ENCODE results near the gene C11orf54. TPM values are rescaled to one million over a fixed set of nuclear protein-coding genes. Genes with fewer than 3 reads are reported as not detected.
A peak's percentile ranks its signal among the peaks of the same experiment; 100 is the strongest.

C11orf54 gene
- total RNA-seq, 1 experiment from 2014 or later: 37.2 TPM

- Histone ChIP-seq H4K20me1 (ENCODE audit: insufficient read depth) (peaks cover 26% of the 10 kb centered on the region), H3K9me2 (ENCODE audit: insufficient read depth) (no peaks in the 10 kb centered on the region), H3K27ac (peak overlapping the region; percentile 9; the same call in 1 of the 2 replicates), H3K4me3 (no peak overlapping the region), H3K79me2 (ENCODE audit: low read depth) (no peaks in the 10 kb centered on the region), H3K4me1 (replicated peaks; ENCODE audit: insufficient read depth) (no peaks in the 10 kb centered on the region), H2AFZ (no peak overlapping the region), H3F3A (ENCODE audit: insufficient read depth, low read depth) (peaks cover 10% of the 10 kb centered on the region; the same call in 1 of the 2 replicates), H3K27me3 (ENCODE audit: insufficient read depth, low read depth) (no peaks in the 10 kb centered on the region), H3K9me3 (ENCODE audit: insufficient read depth, low read depth) (no peaks in the 10 kb centered on the region), H3K4me2 (no peak overlapping the region), H3K36me3 (ENCODE audit: low read depth) (peaks cover 69% of the 10 kb centered on the region)
- intact Hi-C loops (cut with micrococcal nuclease; ENCODE audit: unreplicated experiment): no loop called here
- TF ChIP-seq EZH2 (IDR thresholded peaks at IDR 0.05; ENCODE audit: low read depth): no peak
- TF ChIP-seq CTCF (conservative IDR thresholded peaks at IDR 0.05): no peak
- DNase-seq: no peak
- POLR2A ChIA-PET (ENCODE audit: unreplicated experiment): no interaction called here
- no TSS peak for BruUV-seq (replicated peaks)
- CTCF ChIA-PET: no interaction called here
Measured at GRCh38 chr11:93804879-93805278, 63.4 kb downstream of the C11orf54 start.

- CTCF ChIA-PET: no interaction called here
Measured at GRCh38 chr11:93807980-93808379, 66.5 kb downstream of the C11orf54 start.

GRCh38 chr11:93813974-93814373 is 72.5 kb downstream of the C11orf54 start:
- H2AFZ ChIP-seq: no peak overlapping the region
- H3K27ac ChIP-seq: no peak overlapping the region
- peaks cover 40% of the 10 kb centered on the region for H3K36me3 ChIP-seq (ENCODE audit: low read depth)
- POLR2A ChIA-PET (ENCODE audit: unreplicated experiment): no interaction called here
- peaks cover 45% of the 10 kb centered on the region for H3F3A ChIP-seq (ENCODE audit: insufficient read depth, low read depth)
- no peak overlapping the region for H3K4me3 ChIP-seq
- intact Hi-C loops (cut with micrococcal nuclease; ENCODE audit: unreplicated experiment): no loop called here
- H4K20me1 ChIP-seq (ENCODE audit: insufficient read depth): no peaks in the 10 kb centered on the region
- no peaks in the 10 kb centered on the region for H3K27me3 ChIP-seq (ENCODE audit: insufficient read depth, low read depth)
- TF ChIP-seq EZH2 (IDR thresholded peaks at IDR 0.05; ENCODE audit: low read depth) (no peak), CTCF (conservative IDR thresholded peaks at IDR 0.05) (no peak)
- no TSS peak for BruUV-seq (replicated peaks)
- no peaks in the 10 kb centered on the region for H3K9me2 ChIP-seq (ENCODE audit: insufficient read depth)
- no peaks in the 10 kb centered on the region for H3K79me2 ChIP-seq (ENCODE audit: low read depth)
- no peak for DNase-seq
- H3K4me1 ChIP-seq (replicated peaks; ENCODE audit: insufficient read depth): peaks cover 25% of the 10 kb centered on the region
- CTCF ChIA-PET: no interaction called here
- H3K9me3 ChIP-seq (ENCODE audit: insufficient read depth, low read depth): no peaks in the 10 kb centered on the region
- no peak overlapping the region for H3K4me2 ChIP-seq

More at GRCh38 chr11:93807980-93808379, 66.5 kb downstream of the C11orf54 start:
- H3K36me3 ChIP-seq (ENCODE audit: low read depth): peaks cover 71% of the 10 kb centered on the region
- H3K4me3 ChIP-seq: no peak overlapping the region
- peaks cover 8% of the 10 kb centered on the region for H4K20me1 ChIP-seq (ENCODE audit: insufficient read depth)
- TF ChIP-seq CTCF (conservative IDR thresholded peaks at IDR 0.05) (no peak), EZH2 (IDR thresholded peaks at IDR 0.05; ENCODE audit: low read depth) (no peak)
- no peaks in the 10 kb centered on the region for H3K4me1 ChIP-seq (replicated peaks; ENCODE audit: insufficient read depth)
- H3K27me3 ChIP-seq (ENCODE audit: insufficient read depth, low read depth): no peaks in the 10 kb centered on the region
- no peak overlapping the region for H2AFZ ChIP-seq
- H3K4me2 ChIP-seq: no peak overlapping the region
- intact Hi-C loops (cut with micrococcal nuclease; ENCODE audit: unreplicated experiment): no loop called here
- no peaks in the 10 kb centered on the region for H3K9me3 ChIP-seq (ENCODE audit: insufficient read depth, low read depth)
- H3K79me2 ChIP-seq (ENCODE audit: low read depth): no peaks in the 10 kb centered on the region
- no TSS peak for BruUV-seq (replicated peaks)
- no peaks in the 10 kb centered on the region for H3K9me2 ChIP-seq (ENCODE audit: insufficient read depth)
- H3F3A ChIP-seq (ENCODE audit: insufficient read depth, low read depth): peaks cover 11% of the 10 kb centered on the region; the same call in 1 of the 2 replicates
- DNase-seq: no peak
- POLR2A ChIA-PET (ENCODE audit: unreplicated experiment): no interaction called here
- H3K27ac ChIP-seq: no peak overlapping the region

Small RNA genes lying within 50 kb of the gene (microRNA-seq; reads per million reads assigned to microRNA genes)
- gene MIR1304 (ENCODE audit: borderline number of aligned reads, borderline replicate concordance): 14.1 reads per million, percentile 25 among the genes with 10 or more reads in this experiment

Other genes with a start within 250 kb of the C11orf54 start
- 19.6 and 23.0 TPM in 2 replicates for gene SMCO4, start 198.3 kb upstream of the C11orf54 start, total RNA-seq (2021)
- 13.0 and 15.0 TPM in 2 replicates for gene CEP295, start 80.0 kb upstream of the C11orf54 start, total RNA-seq (2021)
- 158 and 167 TPM in 2 replicates for gene TAF1D, start 177 bp upstream of the C11orf54 start, total RNA-seq (2021)
- 26.9 and 37.4 TPM in 2 replicates for gene MED17, start 42.6 kb downstream of the C11orf54 start, total RNA-seq (2021)
- gene VSTM5, start 108.9 kb downstream of the C11orf54 start, total RNA-seq (2021): 0.81 and 1.2 TPM in 2 replicates